Adrenal gland (tissue), 12 donors: ENCODE measurements around the gene OXNAD1. TPM values are rescaled to one million over a fixed set of nuclear protein-coding genes. Genes with fewer than 3 reads are reported as not detected.
A peak's percentile ranks its signal among the peaks of the same experiment; 100 is the strongest.

ENCODE experiments used
- DNase-seq, 7 donors: peaks; one replicate each; pipeline ENCODE4 v3.0.0-alpha.2; 2019 to 2020
- H3K27ac ChIP-seq, 5 donors: fragments of 200-600 bp; sonication (generic) in 4 of 5; 1 replicate in 3 of 5; 2 replicates in 2 of 5; pipeline versions ENCODE4 v1.5.1 to v1.8.0; 2016 to 2020; ENCODE audit warnings: mild to moderate bottlenecking in 1 of 5
- H3K27me3 ChIP-seq: fragments of 200-600 bp; 2 replicates; pipeline ENCODE4 v1.8.0; 2021
- H3K36me3 ChIP-seq, 2 donors: fragments of 200-600 bp; replicated peaks in 1 of 2; 1 replicate in 1 of 2; 2 replicates in 1 of 2; pipeline versions ENCODE4 v1.5.1 to v1.8.0; 2018 to 2022
- H3K4me1 ChIP-seq, 2 donors: fragments of 200-600 bp; replicated peaks in 1 of 2; 1 replicate in 1 of 2; 2 replicates in 1 of 2; pipeline versions ENCODE4 v1.5.1 to v1.8.0; 2018 to 2021
- H3K4me3 ChIP-seq, 4 donors: fragments of 200-600 bp; sonication (generic) in 3 of 4; one replicate each; pipeline ENCODE4 v1.5.1; 2016 to 2018
- H3K9me3 ChIP-seq, 3 donors: fragments of 200-600 bp; sonication (generic) in 1 of 3; replicated peaks in 1 of 3; 1 replicate in 2 of 3; 2 replicates in 1 of 3; pipeline versions ENCODE4 v1.5.1 to v1.8.0; 2016 to 2021
- POLR2A ChIP-seq, 2 donors: fragments of 450-650 bp; IDR thresholded peaks; one replicate each; pipeline ENCODE4 v1.6.1; 2017; ENCODE audit warnings: antibody characterized with exemption in 2 of 2, mild to moderate bottlenecking in 2 of 2, moderate library complexity in 1 of 2
- WGBS, 4 donors: extraction: QIAGEN DNeasy Blood & Tissue Kit in 2 of 4; methylation state at CpG; one replicate each; pipeline versions ENCODE4 v1.1.5 to v1.1.7; 2013 to 2017; 5-methylcytosine and 5-hydroxymethylcytosine counted together
- intact Hi-C, 2 donors: fragments of 100-400 bp; cut with DNase I; formaldehyde crosslinking; loops; one replicate each; pipeline versions ENCODE4 v1.14.1 to v1.15.0; 2022 to 2023
- polyA plus RNA-seq, 3 donors: library from polyadenylated mRNA; stranded (reverse); fragments of 200-250 nt in 2 of 3; fragments of 350-450 nt in 1 of 3; fragmentation: Illumina TruSeq in 1 of 3; extraction: RNeasy Lipid Tissue Mini Kit (QIAGEN cat#74804) in 1 of 3; gene quantifications; one replicate each; pipeline ENCODE4 v1.2.3, GENCODE V29; 2013 to 2014
- total RNA-seq, 9 donors: library from RNA; depleted of rRNA in 4 of 9; stranded (reverse); fragments of >200 nt in 4 of 9; fragments of 120-200 nt in 1 of 9; fragmentation: NEBNext Ultra II Directional in 1 of 9; extraction: Animal tissue kit (Norgen Biotek cat#: 25700) in 1 of 9; gene quantifications; one replicate each; pipeline versions ENCODE4 v1.1.0 to v1.2.4, GENCODE V29; 2013 to 2023
- TF ChIP-seq, protein P1 (sequence below), 6 experiments: fragments of 450-650 bp in 4 of 6; fragments of 200-600 bp in 2 of 6; sonication (generic) in 1 of 6; IDR thresholded peaks; 1 replicate in 5 of 6; 2 replicates in 1 of 6; pipeline versions ENCODE4 v1.5.1 to v1.8.0; 2016 to 2021; ENCODE audit warnings: antibody characterized with exemption in 6 of 6, mild to moderate bottlenecking in 2 of 6, moderate library complexity in 1 of 6
- donor health status: healthy with polysubstance abuse.
- donor health status: Bipolar disorder and iron deficiency.
- donor health status: DM: yes; HTN: yes; CAD: no.
- donor health status: DM: no; HTN: no; CAD: no.
- donor health status: DM: no; HTN: no; CAD: no.
- donor health status: DM: yes; HTN: yes; CAD: no.

Gene OXNAD1
- total and polyA plus RNA-seq, 12 donors: 3.6 to 22.2 (median 11.2) TPM

DNA sequence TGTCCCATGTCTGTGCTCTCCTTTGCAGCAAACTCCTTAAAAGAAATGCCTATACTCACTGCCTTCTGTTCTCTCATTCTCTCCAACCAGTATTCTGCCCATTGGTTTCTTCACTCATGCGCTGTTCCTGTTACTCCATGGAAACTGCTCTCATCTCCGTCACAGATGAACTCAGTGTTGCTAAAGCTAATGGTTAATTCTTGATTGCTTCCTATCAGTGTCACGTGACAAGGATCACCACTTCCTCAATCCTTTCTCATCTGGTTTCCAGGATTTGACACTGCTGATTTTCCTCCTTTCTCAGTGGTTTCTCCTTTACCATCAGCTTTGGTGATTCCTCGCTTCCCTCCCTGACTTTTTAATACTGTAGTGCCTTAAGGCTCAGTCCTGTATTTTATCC, 2.8 kb upstream of the OXNAD1 start:
- peaks cover 0 to 13% of the 10 kb centered on the region in 2 donors for H3K36me3 ChIP-seq
- H3K4me3 ChIP-seq: no peak overlapping the region
- WGBS, 4 donors: 66 to 77% (median 75%) methylated on average over 4 of the region's 4 CpGs
- H3K4me1 ChIP-seq: peaks cover 12 to 36% of the 10 kb centered on the region in 2 donors
- intact Hi-C loops: no loop called here
- no peak for DNase-seq
- TF ChIP-seq, protein P1, sequence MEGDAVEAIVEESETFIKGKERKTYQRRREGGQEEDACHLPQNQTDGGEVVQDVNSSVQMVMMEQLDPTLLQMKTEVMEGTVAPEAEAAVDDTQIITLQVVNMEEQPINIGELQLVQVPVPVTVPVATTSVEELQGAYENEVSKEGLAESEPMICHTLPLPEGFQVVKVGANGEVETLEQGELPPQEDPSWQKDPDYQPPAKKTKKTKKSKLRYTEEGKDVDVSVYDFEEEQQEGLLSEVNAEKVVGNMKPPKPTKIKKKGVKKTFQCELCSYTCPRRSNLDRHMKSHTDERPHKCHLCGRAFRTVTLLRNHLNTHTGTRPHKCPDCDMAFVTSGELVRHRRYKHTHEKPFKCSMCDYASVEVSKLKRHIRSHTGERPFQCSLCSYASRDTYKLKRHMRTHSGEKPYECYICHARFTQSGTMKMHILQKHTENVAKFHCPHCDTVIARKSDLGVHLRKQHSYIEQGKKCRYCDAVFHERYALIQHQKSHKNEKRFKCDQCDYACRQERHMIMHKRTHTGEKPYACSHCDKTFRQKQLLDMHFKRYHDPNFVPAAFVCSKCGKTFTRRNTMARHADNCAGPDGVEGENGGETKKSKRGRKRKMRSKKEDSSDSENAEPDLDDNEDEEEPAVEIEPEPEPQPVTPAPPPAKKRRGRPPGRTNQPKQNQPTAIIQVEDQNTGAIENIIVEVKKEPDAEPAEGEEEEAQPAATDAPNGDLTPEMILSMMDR (IDR thresholded peaks at IDR 0.05): no peak
- no peak for TF ChIP-seq POLR2A (IDR thresholded peaks at IDR 0.05)
- no peak overlapping the region for H3K27ac ChIP-seq
- H3K27me3 ChIP-seq: no peaks in the 10 kb centered on the region
- H3K9me3 ChIP-seq: no peaks in the 10 kb centered on the region

DNA sequence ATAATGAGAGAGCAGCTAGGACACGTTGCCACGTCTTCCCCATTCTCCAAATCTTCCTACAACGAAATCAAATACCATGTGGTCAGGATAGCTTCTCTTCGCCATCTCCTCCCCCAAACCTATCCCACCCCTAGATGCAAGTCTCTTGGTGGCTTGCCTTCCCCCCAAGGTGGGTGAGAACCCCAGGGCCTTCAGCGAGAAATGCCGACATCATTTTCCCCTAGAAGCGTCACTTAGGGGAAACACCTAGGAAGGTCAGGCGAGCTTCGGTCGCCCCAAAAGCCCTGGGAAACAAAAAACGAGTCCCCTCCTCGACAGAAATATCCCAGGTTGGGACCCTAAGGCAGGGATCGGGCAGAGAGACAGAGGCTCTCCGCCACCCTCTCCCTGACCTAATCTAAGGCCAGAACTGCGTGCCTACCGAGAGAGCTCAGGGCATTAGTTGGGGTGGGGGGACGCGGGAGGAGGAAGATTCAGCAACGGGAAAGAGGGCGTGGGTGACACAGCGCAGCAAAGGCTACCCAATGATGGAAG, 771 bp upstream of the OXNAD1 start:
- Histone ChIP-seq H3K27me3 (no peaks in the 10 kb centered on the region), H3K4me1 (peaks cover 12 to 51% of the 10 kb centered on the region in 2 donors), H3K36me3 (peaks cover 0 to 13% of the 10 kb centered on the region in 2 donors), H3K9me3 (no peaks in the 10 kb centered on the region), H3K27ac (peak overlapping the region; percentile 31 to 95 (median 87)), H3K4me3 (peak overlapping the region; percentile 7 to 99 (median 69))
- DNase-seq: peak in 1 of 7 donors; percentile 17
- intact Hi-C loops: no loop called here
- no peak for TF ChIP-seq POLR2A (IDR thresholded peaks at IDR 0.05)
- TF ChIP-seq, protein P1 (IDR thresholded peaks at IDR 0.05): no peak
- WGBS, 4 donors: 1 to 2% (median 1%) methylated on average over 21 of the region's 21 CpGs

DNA sequence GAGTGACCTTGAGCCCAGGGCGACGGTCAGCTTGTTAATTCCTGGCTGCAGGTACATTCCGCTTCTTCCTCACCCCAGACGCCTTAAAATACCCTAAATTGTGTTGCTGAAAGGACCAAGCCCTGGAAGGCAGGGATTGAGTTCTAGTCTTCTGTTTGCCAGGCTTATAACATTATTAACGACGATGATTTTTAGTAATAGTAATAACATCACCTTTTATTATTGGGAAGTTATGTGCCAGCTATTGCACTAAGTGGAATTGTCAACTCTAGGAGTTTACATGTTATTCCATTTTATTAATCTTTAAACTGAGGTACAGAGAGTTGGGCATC, 409 bp downstream of the OXNAD1 start:
- WGBS, 4 donors: 0 to 2% (median 1%) methylated on average over 6 of the region's 6 CpGs
- Histone ChIP-seq H3K4me1 (peaks cover 12 to 51% of the 10 kb centered on the region in 2 donors), H3K9me3 (no peaks in the 10 kb centered on the region), H3K36me3 (peaks cover 0 to 8% of the 10 kb centered on the region in 2 donors), H3K27ac (peak overlapping the region; percentile 85 to 95 (median 90)), H3K4me3 (peak overlapping the region in 3 of 4 donors; percentile 52 to 79 (median 56)), H3K27me3 (no peaks in the 10 kb centered on the region)
- DNase-seq: no peak
- no peak for TF ChIP-seq POLR2A (IDR thresholded peaks at IDR 0.05)
- TF ChIP-seq, protein P1 (IDR thresholded peaks at IDR 0.05): no peak
- intact Hi-C loops: loop anchor here in 1 of 2 donors (5.0 kb wide), 1 partner anchor 287 kb away; no protein-coding TSS in a partner anchor

DNA sequence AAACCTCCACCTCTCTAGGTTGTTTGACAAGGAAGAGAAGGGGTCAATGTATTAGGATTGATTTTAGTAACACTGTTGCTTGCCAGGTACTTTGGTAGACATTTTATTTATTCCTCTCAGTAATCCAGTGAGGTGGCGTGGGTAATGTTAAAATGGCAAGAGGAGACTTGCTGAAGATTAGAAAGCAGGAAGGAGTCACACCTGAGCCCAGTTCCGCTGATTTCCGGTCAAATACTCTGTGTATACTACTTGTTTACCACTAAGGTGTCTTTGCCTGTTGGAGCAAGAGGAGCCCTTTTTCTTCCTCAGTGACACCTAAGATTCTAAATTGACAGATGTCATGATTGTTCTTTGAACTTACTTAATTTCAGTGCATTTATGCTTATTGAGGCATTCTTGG, 1.7 kb downstream of the OXNAD1 start:
- Histone ChIP-seq H3K4me1 (peaks cover 12 to 51% of the 10 kb centered on the region in 2 donors), H3K27ac (no peak overlapping the region), H3K27me3 (no peaks in the 10 kb centered on the region), H3K36me3 (peaks cover 0 to 10% of the 10 kb centered on the region in 2 donors), H3K4me3 (no peak overlapping the region), H3K9me3 (no peaks in the 10 kb centered on the region)
- intact Hi-C loops: loop anchor here (2.0 to 5.0 kb wide), 2 partner anchors 284 to 286 kb away; no protein-coding TSS in a partner anchor
- 86 to 95% (median 89%) methylated on average over 3 of the region's 3 CpGs for WGBS, 4 donors
- no peak for TF ChIP-seq POLR2A (IDR thresholded peaks at IDR 0.05)
- TF ChIP-seq, protein P1 (IDR thresholded peaks at IDR 0.05): no peak
- no peak for DNase-seq
